ENCODE results near the gene ATP9B. TPM values are rescaled to one million over a fixed set of nuclear protein-coding genes. Genes with fewer than 3 reads are reported as not detected.

ATP9B gene
- total and polyA plus RNA-seq, 4 donors = 12.6 to 77.0 (median 29.9) TPM

DNA sequence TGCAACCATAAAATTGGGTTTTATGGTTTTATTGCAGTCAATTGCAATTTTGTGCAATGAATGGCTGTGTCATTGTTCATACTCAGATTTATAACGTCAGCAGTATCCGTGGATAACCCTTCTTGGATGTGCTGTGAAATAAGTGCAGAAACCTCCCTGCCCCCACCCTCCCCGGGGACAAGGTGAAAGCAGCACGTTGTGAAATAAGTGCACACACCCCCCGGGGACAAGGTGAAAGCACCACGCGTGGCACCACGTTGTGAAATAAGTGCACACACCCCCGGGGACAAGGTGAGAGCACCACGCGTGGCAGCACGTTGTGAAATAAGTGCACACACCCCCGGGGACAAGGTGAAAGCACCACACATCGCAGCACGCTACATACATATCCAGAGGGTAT lies 232.9 kb downstream of the ATP9B start:
- 90 to 92% methylated on average over 15 of the region's 15 CpGs for WGBS, 2 donors
- H3K36me3 ChIP-seq (ENCODE audit: control insufficient read depth in 4 of 4, insufficient read depth in 4 of 4, low read length in 4 of 4) = peaks cover 5 to 15% (median 12%) of the 10 kb centered on the region in 4 donors

DNA sequence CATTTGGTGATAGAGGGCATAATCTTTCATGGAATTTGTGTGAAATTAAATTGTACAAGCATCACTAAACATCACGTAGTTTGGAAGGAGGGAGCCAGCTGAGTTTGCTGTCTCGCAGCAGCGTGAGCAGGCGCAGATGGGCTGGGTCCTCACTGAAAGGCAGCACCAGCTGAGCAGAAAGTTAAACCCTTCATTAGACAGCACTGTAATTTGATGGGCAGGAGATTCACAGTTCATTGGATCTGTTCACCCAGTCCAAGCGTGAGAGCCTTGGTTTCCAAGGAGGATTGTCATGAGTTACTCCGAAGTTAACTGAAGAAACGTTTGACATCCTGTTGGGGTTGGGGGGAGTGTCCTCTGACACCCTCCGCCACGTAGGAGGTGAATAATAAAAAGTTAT lies 236.7 kb downstream of the ATP9B start:
- Histone ChIP-seq H3K4me1 (ENCODE audit: control insufficient read depth in 5 of 5, insufficient read depth in 5 of 5, low read length in 5 of 5) (peaks cover 0 to 4% (median 0%) of the 10 kb centered on the region in 5 donors), H3K27ac (ENCODE audit: low read depth in 1 of 2, low read length in 1 of 2) (no peak overlapping the region), H3K9ac (ENCODE audit: insufficient read depth in 1 of 2, low read length in 2 of 2) (no peak overlapping the region), H3K4me3 (no peak overlapping the region), H3K27me3 (ENCODE audit: control insufficient read depth in 3 of 3, insufficient read depth in 3 of 3, low read length in 2 of 3) (no peaks in the 10 kb centered on the region), H3K9me3 (ENCODE audit: control insufficient read depth in 4 of 4, insufficient read depth in 3 of 4, low read length in 3 of 4) (no peaks in the 10 kb centered on the region), H3K36me3 (ENCODE audit: control insufficient read depth in 4 of 4, insufficient read depth in 4 of 4, low read length in 4 of 4) (peaks cover 13 to 16% (median 15%) of the 10 kb centered on the region in 4 donors)
- ATAC-seq (ENCODE audit: insufficient read depth, low FRiP score) (no peak), DNase-seq (no peak)
- 93 to 94% methylated on average over 9 of the region's 9 CpGs for WGBS, 2 donors
- TF ChIP-seq, protein P1, sequence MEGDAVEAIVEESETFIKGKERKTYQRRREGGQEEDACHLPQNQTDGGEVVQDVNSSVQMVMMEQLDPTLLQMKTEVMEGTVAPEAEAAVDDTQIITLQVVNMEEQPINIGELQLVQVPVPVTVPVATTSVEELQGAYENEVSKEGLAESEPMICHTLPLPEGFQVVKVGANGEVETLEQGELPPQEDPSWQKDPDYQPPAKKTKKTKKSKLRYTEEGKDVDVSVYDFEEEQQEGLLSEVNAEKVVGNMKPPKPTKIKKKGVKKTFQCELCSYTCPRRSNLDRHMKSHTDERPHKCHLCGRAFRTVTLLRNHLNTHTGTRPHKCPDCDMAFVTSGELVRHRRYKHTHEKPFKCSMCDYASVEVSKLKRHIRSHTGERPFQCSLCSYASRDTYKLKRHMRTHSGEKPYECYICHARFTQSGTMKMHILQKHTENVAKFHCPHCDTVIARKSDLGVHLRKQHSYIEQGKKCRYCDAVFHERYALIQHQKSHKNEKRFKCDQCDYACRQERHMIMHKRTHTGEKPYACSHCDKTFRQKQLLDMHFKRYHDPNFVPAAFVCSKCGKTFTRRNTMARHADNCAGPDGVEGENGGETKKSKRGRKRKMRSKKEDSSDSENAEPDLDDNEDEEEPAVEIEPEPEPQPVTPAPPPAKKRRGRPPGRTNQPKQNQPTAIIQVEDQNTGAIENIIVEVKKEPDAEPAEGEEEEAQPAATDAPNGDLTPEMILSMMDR (IDR thresholded peaks at IDR 0.05; ENCODE audit: control extremely low read depth, extremely low read depth) = no peak

More for the DNA sequence above, 232.9 kb downstream of the ATP9B start:
- ATAC-seq (ENCODE audit: insufficient read depth, low FRiP score) = no peak
- Histone ChIP-seq H3K9me3 (ENCODE audit: control insufficient read depth in 4 of 4, insufficient read depth in 3 of 4, low read length in 3 of 4) (no peaks in the 10 kb centered on the region), H3K27ac (ENCODE audit: low read depth in 1 of 2, low read length in 1 of 2) (no peak overlapping the region), H3K9ac (ENCODE audit: insufficient read depth in 1 of 2, low read length in 2 of 2) (no peak overlapping the region), H3K27me3 (ENCODE audit: control insufficient read depth in 3 of 3, insufficient read depth in 3 of 3, low read length in 2 of 3) (no peaks in the 10 kb centered on the region), H3K4me1 (ENCODE audit: control insufficient read depth in 5 of 5, insufficient read depth in 5 of 5, low read length in 5 of 5) (peaks cover 0 to 4% (median 0%) of the 10 kb centered on the region in 5 donors), H3K4me3 (no peak overlapping the region)
- DNase-seq = no peak
- TF ChIP-seq, protein P1 (IDR thresholded peaks at IDR 0.05; ENCODE audit: control extremely low read depth, extremely low read depth) = no peak

- ATAC-seq (ENCODE audit: insufficient read depth, low FRiP score) (no peak), DNase-seq (no peak)
- Histone ChIP-seq H3K9ac (ENCODE audit: insufficient read depth in 1 of 2, low read length in 2 of 2) (no peak overlapping the region), H3K4me1 (ENCODE audit: control insufficient read depth in 5 of 5, insufficient read depth in 5 of 5, low read length in 5 of 5) (peaks cover 0 to 2% (median 0%) of the 10 kb centered on the region in 5 donors), H3K27ac (ENCODE audit: low read depth in 1 of 2, low read length in 1 of 2) (no peak overlapping the region), H3K27me3 (ENCODE audit: control insufficient read depth in 3 of 3, insufficient read depth in 3 of 3, low read length in 2 of 3) (no peaks in the 10 kb centered on the region), H3K36me3 (ENCODE audit: control insufficient read depth in 4 of 4, insufficient read depth in 4 of 4, low read length in 4 of 4) (peaks cover 10 to 22% (median 14%) of the 10 kb centered on the region in 4 donors), H3K4me3 (no peak overlapping the region), H3K9me3 (ENCODE audit: control insufficient read depth in 4 of 4, insufficient read depth in 3 of 4, low read length in 3 of 4) (peaks cover 0 to 3% (median 0%) of the 10 kb centered on the region in 4 donors)
- 86 to 88% methylated on average over 11 of the region's 11 CpGs for WGBS, 2 donors
- TF ChIP-seq, protein P1 (IDR thresholded peaks at IDR 0.05; ENCODE audit: control extremely low read depth, extremely low read depth) = no peak
These were observed 240.6 kb downstream of the ATP9B start for GRCh38 chr18:79309614-79310358.

Data from lung (tissue), 12 donors.